ENCODE measurements around the gene CORO2B. TPM values are rescaled to one million over a fixed set of nuclear protein-coding genes. Genes with fewer than 3 reads are reported as not detected.

Gene CORO2B
- total RNA-seq, 1 donor from 2014 or later: 10.2 TPM

DNA sequence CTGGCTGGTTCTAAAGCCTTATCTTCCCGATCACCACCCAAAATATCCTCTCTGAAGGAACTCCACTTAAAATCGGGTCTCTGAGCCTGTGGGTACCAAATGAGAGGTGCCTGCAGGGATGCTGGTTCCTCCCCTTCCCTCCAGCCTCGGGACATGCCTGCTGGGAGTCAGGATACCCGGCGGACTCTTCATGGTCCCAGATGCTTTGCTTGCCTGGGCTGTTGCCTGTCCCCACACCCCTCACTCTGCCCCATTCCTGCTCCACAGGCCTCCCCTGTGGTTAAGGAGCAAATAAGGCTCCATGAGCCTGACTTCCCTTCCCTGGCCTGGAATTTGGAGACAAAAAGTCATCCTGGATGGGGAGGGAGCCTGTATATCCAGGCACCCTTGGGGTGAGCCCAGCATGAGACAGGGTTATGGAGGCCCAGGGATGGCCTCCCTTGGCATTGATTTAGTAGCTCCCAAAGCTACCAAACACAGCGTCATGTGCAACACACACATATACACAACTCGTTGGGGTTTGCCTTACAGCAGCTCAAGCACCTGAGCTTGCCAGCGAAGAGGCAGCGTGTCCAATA lies 12.3 kb upstream of the CORO2B start:
- no peak for ATAC-seq
- DNase-seq (ENCODE audit: low spot score): no peak
- intact Hi-C loops (cut with DNase I): no loop called here

DNA sequence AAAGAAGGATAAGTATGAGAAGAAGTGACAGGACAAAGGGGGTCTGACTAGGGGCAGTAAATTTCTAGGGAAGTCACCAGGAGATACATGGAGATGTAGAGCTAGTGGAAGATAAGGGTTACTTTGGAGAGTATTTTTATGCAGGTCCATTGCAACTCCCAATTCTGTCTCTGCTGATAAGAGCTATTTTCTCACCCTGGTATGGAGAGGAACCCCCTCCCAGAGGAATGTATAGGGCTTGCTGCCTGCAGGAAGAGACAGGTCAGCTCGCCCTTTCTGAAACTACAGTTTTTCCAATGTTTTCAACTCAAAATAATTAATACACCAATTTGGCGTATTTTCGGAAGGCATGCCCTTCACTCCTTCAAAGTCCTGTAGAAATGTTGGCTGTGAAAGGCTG lies 11.4 kb upstream of the CORO2B start:
- intact Hi-C loops (cut with DNase I): no loop called here
- ATAC-seq: no peak
- no peak for DNase-seq (ENCODE audit: low spot score)

DNA sequence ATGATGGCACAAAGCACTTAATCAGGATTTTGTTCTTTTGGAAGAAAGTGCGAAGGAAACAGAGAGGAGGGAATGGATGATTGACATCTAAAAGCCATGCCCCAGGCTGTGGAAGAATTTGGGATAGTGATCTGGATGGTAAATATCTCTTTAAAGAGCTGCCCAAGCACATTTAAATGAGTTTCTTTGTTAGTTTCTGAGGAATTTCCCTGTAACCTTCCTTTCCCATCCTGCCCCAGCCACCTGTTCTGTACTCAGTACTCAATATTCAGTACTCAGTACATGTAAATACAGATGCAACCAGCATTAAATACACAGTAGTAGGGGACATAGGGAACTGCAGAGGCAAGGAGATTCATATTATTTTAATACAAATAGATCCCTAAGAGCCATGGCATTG lies 7.8 kb upstream of the CORO2B start:
- DNase-seq (ENCODE audit: low spot score) (no peak), ATAC-seq (no peak)
- intact Hi-C loops (cut with DNase I): no loop called here

DNA sequence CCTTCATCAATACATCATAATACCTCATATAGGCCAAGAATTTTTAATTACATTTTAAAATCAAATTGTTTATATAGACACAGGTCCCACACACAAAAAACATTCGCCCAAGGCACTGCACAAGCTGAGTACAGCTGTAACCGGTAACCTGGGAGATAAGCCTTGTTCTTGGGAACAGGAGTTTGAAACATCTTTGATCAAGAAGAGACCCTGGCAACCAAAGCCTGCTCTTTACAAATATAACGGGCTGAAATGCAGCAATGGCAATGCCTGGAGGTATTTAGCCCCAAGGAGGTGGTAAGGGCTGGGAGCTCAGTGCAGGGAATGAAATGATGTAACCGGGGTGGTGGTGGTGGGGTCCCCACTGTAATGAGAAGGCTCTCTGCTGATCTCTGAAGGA lies 7.2 kb upstream of the CORO2B start:
- DNase-seq (ENCODE audit: low spot score) (no peak), ATAC-seq (no peak)
- intact Hi-C loops (cut with DNase I): no loop called here

DNA sequence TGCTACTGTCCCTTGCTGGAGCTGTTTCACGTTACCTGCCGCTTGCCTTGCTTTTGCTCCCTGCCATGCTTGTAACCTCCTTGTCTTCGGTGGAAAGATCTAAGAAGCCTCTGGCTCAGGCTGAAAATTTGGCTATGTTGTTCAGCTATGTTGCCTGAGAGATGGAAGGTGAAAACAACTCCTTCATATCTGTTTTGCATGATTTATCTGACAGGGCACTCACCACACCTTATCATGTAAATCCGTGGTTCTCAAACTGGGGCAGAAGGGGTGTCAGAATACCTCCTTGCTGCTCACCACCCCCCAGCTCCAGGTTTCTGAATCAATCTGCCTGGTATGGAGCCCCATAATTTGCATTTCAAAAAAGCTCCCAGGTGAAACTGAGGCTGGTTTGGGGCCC lies 6.5 kb upstream of the CORO2B start:
- no peak for ATAC-seq
- DNase-seq (ENCODE audit: low spot score): peak; percentile 9
- intact Hi-C loops (cut with DNase I): no loop called here

DNA sequence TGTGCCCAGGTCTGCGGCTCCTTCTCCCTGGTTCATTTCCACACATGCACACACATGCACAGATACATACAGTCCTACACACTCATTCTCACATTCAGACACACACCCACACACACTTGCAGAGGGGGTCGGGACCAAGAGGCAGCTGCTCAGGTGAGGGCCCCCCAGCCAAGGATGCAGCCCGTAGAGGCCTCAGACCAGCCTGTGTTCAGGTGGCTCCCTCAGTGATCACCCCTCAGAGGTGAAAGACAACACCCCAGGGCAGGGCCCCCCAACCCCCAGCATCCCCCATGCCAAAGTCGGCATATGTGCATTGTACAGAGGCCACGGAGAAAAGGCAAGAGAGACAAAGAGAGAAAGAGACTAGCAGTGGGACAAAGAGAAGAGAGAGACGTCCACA lies 5.9 kb upstream of the CORO2B start:
- ATAC-seq: no peak
- intact Hi-C loops (cut with DNase I): no loop called here
- DNase-seq (ENCODE audit: low spot score): peak; percentile 30

DNA sequence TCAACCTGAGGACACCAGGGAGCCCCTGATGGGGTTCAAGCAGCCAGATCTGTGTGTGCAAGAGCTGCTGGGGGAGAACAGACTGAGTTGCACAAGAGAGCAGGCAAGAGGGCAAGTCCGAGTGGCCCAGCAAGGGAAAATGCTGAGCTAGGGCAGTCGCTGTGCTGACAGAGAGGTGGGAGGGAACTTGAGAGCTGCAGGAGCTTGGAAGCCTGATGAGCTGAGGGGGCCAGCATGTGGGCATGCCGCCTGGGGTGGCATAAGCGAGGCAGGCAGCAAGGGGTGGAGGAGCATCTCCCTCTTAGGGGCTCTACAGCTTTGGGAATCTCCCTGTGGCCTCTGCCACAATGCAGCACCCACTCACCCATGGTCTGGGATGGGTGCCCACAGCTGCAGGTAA lies 4.7 kb upstream of the CORO2B start:
- DNase-seq (ENCODE audit: low spot score) (no peak), ATAC-seq (no peak)
- intact Hi-C loops (cut with DNase I): no loop called here

DNA sequence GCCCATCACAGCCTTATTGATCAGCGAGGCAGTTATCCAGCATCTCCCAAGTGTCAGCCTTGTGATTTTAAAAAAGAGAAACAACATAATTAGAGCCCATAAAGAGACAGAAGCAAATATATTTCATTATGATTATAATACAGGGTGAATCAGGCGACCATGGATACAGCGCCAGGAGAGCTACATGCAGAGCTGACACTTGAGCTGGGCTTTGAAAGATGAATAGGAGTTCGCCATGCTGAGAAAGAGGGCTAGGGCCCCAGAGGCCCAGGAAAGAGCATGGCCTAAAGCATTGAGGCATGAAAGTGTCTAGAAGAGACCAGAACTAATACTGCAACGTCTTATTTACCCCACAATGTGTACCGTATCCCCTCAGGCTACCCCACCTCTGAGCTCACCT lies 4.2 kb upstream of the CORO2B start:
- DNase-seq (ENCODE audit: low spot score): no peak
- intact Hi-C loops (cut with DNase I): loop anchor here (5.0 kb wide), 1 partner anchor 1102 kb away; no protein-coding TSS in a partner anchor
- no peak for ATAC-seq

DNA sequence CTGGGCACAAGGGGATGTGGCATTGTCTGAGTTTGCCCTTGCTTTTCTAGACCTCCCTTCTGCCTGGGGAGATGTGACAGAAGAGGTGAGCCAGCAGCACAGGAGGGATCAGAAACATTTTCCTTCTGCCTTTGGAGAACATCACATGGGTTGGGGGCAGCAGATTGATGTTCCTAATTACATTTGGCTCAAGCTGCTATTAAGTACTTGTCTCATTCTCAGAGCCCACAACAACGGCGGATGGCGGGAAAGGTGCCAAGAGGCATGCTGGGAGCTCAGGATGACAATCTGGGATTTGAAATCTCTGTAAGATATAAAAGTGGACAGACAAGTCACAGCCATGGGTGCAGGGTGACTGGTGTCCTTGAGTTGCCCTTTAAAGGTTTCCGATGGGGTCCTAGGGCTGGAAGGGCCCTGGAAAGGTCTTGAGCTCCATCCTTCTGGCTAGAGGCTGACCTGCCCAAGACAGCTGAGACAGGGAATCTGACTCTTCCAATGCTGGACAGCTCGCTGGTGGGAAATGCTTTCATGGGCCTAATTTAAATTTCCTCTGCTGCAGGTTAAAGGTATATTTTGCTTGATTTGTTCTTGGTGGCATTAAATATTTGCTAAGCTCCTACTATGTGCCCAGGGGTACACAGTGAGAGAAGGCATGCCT lies 2.4 kb upstream of the CORO2B start:
- ATAC-seq (no peak), DNase-seq (ENCODE audit: low spot score) (no peak)
- intact Hi-C loops (cut with DNase I): loop anchor here (5.0 kb wide), 1 partner anchor 1104 kb away; no protein-coding TSS in a partner anchor

DNA sequence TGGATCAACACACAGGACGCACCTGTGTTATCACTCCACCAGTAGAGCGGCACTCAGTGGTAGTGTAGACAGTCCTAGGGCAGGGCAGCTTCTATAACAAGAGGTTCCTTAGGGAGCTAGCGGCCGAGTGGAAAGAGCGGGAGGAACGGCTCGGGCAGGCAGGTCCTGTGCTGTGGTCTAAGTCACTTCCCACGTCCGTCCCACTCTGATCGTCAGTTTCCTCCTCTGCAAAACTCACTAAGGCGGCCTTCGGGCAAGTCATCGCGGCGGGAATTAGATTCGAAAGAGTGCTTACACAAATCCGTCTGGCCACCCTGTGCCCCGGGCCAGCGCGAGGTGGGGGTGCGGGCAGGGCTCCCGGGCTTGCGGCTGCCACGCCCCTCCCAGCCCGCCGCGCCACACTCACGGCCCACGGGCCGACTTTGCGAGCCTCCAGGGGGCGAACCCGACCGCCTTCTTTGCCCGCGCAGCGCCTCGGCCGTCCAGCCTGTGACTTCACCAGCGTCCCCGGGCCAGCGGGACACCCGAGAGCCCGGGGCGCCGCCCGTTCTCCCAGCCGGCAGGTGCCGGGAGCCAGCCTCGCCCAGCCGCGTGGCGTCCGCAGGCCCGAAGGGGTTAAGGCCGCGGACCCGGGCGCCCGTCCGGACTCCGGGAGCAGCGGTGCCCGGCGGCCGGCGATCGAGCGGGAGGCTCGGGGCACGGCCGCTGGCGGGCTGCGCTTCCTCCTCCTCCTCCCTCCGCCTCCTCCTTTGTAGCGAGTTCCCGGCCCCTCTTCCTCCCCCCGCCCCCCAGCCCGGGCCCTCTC lies 416 bp upstream of the CORO2B start:
- ATAC-seq (peak; percentile 76), DNase-seq (ENCODE audit: low spot score) (peak; percentile 86)
- intact Hi-C loops (cut with DNase I): loop anchor here (5.0 kb wide), 1 partner anchor 1106 kb away; no protein-coding TSS in a partner anchor

DNA sequence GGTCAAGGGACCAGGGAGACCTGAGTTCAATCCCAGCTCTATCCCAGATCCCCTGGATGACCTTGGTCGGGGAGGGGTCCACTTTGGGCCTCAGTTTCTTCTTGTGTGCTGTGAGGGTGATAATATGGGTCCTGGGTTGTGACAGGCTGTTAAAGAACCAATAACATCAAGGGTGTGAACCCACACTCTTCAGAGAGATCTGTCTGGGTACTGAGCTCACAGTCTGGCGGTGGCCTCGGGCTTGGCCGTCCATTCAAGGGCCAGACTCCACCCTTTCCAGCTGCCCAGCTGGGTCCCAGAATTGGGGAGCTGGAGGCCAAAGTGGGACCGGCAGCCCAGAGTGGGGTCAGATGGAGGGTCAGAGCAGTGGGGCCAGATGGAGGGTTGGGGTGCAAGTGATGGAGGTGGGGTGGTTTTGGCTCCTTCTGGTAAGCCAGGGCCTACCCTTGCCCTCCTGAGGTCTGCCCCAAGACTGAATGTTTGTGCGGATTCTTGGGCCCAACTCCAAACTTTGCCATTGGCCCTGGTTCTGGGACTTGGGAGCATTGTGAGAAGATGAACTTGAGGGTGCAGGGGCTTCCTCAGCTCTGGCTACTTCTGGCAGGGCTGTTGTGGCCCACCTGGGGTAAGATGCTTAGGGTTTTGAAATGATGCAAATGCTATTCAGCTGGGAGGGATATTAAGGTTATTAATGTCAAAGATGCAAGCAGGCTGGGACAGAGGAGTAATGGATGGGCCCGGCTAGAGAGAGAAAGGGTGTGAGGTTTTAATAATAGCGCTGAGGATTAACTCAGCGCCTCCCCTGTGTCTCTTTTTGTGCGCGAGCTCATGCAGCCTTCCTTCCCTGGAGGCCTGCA lies 1.5 kb downstream of the CORO2B start:
- DNase-seq (ENCODE audit: low spot score): peak; percentile 48
- intact Hi-C loops (cut with DNase I): no loop called here
- ATAC-seq: peak; percentile 29

DNA sequence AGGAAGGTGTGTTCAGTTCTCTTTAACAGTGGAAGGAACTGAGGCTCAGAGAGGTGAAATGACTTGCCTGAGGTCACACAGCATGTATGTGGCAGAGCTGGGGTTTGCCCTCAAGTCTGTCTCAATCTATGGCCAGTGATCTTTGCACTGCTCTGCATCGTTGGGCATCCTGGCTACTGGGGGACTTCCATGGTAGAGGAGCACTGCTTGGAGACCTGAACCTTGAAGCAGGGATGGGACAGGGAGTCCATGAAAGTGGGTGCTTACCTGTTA lies 2.0 kb downstream of the CORO2B start:
- ATAC-seq (no peak), DNase-seq (ENCODE audit: low spot score) (no peak)
- intact Hi-C loops (cut with DNase I): no loop called here

DNA sequence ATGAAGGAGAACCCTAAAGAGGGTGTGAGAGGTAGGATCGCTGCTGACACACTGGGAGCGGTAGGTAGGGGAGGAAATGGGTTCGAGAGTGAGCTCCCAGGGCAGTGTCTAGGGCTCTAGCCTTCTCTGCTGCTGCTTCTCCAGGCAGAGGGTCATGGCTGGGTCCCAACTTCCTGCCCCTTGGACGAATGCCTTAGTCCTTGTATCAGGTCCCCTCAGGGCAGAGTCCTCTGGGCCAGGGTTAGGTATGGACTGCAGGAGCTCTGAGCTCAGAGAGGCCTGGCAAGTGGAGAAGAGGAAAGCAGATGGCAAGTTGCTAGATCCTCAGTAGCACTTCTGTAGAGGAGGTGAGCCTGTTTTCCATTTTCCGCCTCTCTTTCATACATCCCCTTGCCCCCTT lies 2.9 kb downstream of the CORO2B start:
- ATAC-seq: peak; percentile 1
- intact Hi-C loops (cut with DNase I): no loop called here
- DNase-seq (ENCODE audit: low spot score): no peak

DNA sequence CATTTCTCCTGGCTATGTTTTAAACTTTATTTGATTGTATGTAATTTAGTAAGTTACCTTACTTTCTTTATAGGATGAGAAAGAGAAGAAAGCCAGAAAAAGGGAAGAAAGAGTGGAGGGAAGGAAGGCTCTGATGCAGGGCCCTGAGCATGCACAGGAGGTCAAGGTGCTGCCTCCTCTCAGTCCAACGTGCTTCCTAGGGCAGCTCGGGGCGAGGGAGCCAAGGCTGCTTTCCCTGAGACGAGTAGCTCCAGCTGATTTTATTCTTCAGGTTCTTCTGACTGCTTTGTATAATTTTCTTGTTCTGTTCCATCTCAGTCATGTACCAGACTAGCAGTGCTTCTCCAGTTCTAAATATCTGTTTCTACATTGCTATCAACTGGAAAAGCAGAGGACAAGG lies 3.4 kb downstream of the CORO2B start:
- intact Hi-C loops (cut with DNase I): no loop called here
- no peak for DNase-seq (ENCODE audit: low spot score)
- ATAC-seq: no peak

DNA sequence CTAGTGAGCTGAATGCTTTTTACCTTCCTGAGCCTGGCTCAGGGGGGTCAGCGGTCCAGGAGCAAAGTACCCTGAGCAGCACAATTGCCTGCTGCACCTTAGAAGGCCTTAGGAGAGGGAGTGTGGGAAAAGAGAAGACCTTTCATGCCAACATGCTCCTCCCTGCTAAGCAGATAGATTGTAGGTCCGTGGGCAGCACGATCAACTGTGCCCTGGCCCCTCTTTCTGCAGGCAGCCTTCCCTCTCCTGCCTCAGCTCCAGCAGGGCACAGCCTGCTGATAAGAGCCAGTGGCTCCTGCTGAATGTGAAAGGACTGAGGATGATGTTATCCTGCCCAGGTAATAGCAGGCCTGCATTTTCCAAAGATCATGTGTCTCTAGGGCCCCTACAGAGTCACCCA lies 4.1 kb downstream of the CORO2B start:
- intact Hi-C loops (cut with DNase I): no loop called here

DNA sequence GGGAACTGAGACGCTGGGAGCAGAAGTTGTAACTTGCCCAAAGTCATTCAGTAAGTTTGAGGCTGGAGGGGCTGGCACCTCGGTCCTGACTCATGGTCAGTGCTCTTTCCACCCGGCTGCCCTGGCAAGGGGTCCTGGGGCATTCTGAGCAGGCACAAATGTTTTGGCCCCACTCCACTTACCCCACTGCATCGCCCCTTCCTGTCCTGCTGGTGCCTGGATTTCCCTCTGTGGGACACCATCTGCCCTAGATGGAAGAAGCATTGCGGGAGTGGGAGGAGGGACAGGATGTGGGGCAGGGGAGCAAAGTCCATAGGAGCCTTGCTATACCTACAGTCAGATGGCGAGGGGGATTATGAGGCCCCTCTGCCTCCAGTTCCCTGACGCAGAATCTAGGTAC lies 4.5 kb downstream of the CORO2B start:
- ATAC-seq (no peak), DNase-seq (ENCODE audit: low spot score) (peak; percentile 45)
- intact Hi-C loops (cut with DNase I): no loop called here

More for the DNA sequence above, 4.1 kb downstream of the CORO2B start:
- peak; percentile 31 for DNase-seq (ENCODE audit: low spot score)
- ATAC-seq: no peak

DNA sequence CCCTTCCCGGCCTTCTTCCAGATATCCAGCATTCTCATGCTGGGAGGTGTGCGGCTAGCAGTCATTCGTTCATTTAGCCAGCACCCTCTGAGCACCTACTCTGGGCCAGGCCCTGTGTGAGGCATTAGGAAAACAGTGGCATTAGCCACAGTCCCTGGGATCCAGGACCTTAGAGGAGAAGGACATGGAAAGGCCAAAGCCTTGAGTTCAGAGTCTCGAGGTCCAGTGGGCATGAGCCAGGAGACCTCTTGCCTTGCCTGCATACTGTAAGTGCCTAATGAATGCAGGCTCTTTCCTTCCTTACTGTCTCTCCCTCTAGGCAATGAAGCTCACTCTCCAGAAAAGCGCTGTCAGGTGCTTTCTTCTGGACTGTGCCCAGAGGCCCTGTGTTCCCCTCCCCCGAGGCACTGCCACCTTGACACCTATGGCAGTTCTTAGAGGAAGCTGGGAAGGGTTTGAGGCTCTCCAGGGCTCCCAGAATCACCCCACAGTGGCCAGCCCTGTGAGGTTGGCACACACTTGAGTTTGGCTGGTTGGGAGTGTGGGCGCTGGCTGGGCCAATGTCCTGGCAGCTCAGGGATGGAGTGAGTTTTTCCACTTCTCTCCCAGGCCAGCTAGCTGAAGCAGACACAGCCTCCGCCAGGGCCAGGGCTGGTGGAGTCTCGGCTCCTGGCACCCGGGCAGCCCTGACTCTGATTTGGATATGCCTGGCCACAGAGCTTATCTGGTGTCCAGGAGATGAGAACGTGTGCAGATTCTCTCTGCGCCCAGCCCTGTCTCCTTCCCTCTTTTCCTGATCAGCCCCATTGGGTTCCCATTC lies 5.4 kb downstream of the CORO2B start:
- intact Hi-C loops (cut with DNase I): no loop called here
- DNase-seq (ENCODE audit: low spot score): peak; percentile 54
- ATAC-seq: no peak

DNA sequence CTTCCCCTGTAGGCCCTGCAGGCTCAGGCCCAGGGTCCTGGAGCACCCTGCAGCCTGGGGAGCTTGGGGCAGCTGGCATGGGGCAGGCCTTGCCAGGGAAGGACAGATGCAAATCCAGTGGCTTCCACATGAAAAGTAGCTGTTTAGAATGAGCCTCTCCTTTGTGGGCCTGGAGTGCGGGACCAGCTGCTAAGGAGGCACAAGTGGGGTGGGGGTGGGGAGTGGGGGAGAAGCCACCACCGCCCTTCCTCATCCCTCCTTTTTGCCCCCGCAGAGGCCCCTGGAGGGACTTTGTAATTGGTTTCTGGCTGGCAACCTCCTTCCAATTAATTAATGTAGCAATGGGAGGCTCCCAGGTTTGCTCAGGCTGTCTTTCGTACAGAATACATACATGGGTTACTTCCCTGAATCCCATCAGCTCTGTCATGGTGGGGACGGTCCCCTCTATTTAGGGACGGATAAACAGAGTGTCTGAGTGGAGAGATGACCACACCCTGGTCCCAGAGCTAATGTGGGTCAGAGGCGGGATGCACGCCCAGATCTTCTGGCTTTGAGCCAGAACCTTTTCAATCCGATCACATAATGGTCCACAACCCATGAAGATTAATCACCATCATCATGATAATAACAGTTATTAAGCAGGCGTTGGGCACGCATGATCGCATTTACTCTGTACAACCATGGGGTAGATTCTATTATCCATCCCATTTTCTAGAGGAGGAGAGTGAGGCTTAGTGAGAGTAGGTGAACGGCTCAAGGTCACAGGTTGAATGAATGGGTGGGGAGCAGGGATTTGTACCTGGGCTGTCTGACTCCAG lies 6.2 kb downstream of the CORO2B start:
- ATAC-seq (no peak), DNase-seq (ENCODE audit: low spot score) (peak; percentile 23)
- intact Hi-C loops (cut with DNase I): no loop called here

Measured in sciatic nerve (tissue), 2 donors.